ENCODE results near the gene HOXD9. TPM values are rescaled to one million over a fixed set of nuclear protein-coding genes. Genes with fewer than 3 reads are reported as not detected.

The HOXD9 gene
- total and polyA plus RNA-seq, 4 experiments from 2014 or later = not detected

DNA sequence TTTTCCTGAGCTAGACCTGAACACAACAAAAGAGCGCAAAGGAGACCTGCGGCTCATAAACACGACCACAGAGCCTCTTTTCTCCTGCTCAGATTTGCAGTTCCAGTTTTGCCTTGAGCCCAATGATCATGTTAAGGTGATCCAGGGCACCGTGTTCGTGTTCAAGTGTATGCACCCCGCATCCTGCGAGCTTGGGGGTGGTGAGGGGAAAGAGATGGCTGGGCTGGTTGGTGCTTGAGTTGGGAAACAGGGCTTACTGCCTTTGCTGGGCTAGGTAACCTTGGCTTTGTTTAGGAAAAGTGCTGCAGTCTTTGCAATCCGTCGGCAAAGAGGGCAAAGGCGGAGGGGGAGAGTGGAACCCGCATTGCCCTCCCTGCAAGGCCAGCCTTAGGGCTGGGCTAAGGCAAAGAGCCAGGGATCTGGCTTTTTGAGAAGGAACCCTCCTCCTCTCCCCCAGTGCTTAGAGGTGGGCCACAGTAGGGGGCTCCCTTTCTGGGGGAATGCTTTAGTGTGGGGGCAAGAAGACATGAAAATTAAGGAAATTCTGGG is 4.6 kb upstream of the HOXD9 start:
- H3K27me3 ChIP-seq (ENCODE audit: insufficient read depth, low read length) = peaks cover 73% of the 10 kb centered on the region
- DNase-seq = no peak
- H3K27ac Mint-ChIP-seq = peak overlapping the region in 3 of 7 donors; percentile 15 to 81 (median 59)
- H3K27me3 Mint-ChIP-seq = peaks cover 66 to 71% of the 10 kb centered on the region in 2 donors
- ChIA-PET CTCF (ENCODE audit: partially characterized antibody) (interaction anchor here (0.6 kb wide), 1 partner anchor 326 kb away, joined by 6 read pairs; no protein-coding TSS in a partner anchor), POLR2A (ENCODE audit: partially characterized antibody) (no interaction called here)
- H3K36me3 Mint-ChIP-seq = peaks cover 0 to 4% of the 10 kb centered on the region in 2 donors
- no peak overlapping the region for H3K4me3 ChIP-seq (ENCODE audit: low read length in 2 of 2)
- H3K9me3 Mint-ChIP-seq = peaks cover 2 to 33% (median 16%) of the 10 kb centered on the region in 8 donors
- H3K36me3 ChIP-seq (ENCODE audit: insufficient read depth, low read length) = no peaks in the 10 kb centered on the region
- peaks cover 4 to 19% (median 8%) of the 10 kb centered on the region in 4 donors for H3K4me1 Mint-ChIP-seq
- peaks cover 15% of the 10 kb centered on the region for H3K4me1 ChIP-seq (ENCODE audit: insufficient read depth, low read length)
- H3K4me3 Mint-ChIP-seq = peak overlapping the region in 1 of 8 donors; percentile 59
- H3K9me3 ChIP-seq (ENCODE audit: control insufficient read depth in 1 of 2, low read length in 2 of 2) = no peaks in the 10 kb centered on the region
- H3K27ac ChIP-seq (ENCODE audit: low read depth, low read length) = no peak overlapping the region
- intact Hi-C loops (cut with micrococcal nuclease) = no loop called here

DNA sequence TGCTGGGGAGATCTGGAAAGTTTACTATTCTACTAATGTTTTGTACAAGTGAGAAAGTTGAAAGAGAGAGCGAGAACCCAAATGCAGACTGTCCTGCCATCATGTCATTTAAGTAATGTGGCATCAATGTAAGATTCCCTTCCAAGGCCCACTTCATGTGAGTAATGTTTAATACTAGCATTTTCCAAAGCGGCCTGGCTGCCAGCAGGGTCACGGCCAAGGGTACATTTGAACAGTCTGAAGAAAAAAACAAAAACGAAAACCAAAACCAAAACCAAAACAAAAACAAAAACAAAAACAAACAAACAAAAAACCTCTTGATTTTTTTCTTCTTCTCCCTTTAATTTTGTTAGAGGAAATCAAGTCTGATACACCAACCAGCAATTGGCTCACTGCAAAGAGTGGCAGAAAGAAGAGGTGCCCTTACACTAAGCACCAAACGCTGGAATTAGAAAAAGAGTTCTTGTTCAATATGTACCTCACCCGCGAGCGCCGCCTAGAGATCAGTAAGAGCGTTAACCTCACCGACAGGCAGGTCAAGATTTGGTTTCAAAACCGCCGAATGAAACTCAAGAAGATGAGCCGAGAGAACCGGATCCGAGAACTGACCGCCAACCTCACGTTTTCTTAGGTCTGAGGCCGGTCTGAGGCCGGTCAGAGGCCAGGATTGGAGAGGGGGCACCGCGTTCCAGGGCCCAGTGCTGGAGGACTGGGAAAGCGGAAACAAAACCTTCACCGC is 3.7 kb upstream of the HOXD9 start:
- no peak for DNase-seq
- H3K27me3 Mint-ChIP-seq = peaks cover 66 to 67% of the 10 kb centered on the region in 2 donors
- Histone ChIP-seq H3K36me3 (ENCODE audit: insufficient read depth, low read length) (no peaks in the 10 kb centered on the region), H3K4me1 (ENCODE audit: insufficient read depth, low read length) (peaks cover 19% of the 10 kb centered on the region), H3K27me3 (ENCODE audit: insufficient read depth, low read length) (peaks cover 69% of the 10 kb centered on the region), H3K27ac (ENCODE audit: low read depth, low read length) (no peak overlapping the region), H3K4me3 (ENCODE audit: low read length in 2 of 2) (no peak overlapping the region), H3K9me3 (ENCODE audit: control insufficient read depth in 1 of 2, low read length in 2 of 2) (no peaks in the 10 kb centered on the region)
- POLR2A ChIA-PET (ENCODE audit: partially characterized antibody) = no interaction called here
- peaks cover 0 to 4% of the 10 kb centered on the region in 2 donors for H3K36me3 Mint-ChIP-seq
- H3K27ac Mint-ChIP-seq = peak overlapping the region in 3 of 7 donors; percentile 61 to 81 (median 76)
- peaks cover 4 to 24% (median 10%) of the 10 kb centered on the region in 4 donors for H3K4me1 Mint-ChIP-seq
- intact Hi-C loops (cut with micrococcal nuclease) = no loop called here
- H3K4me3 Mint-ChIP-seq = peak overlapping the region in 6 of 8 donors; percentile 25 to 72 (median 51)
- peaks cover 2 to 33% (median 16%) of the 10 kb centered on the region in 8 donors for H3K9me3 Mint-ChIP-seq
- CTCF ChIA-PET (ENCODE audit: partially characterized antibody) = no interaction called here

DNA sequence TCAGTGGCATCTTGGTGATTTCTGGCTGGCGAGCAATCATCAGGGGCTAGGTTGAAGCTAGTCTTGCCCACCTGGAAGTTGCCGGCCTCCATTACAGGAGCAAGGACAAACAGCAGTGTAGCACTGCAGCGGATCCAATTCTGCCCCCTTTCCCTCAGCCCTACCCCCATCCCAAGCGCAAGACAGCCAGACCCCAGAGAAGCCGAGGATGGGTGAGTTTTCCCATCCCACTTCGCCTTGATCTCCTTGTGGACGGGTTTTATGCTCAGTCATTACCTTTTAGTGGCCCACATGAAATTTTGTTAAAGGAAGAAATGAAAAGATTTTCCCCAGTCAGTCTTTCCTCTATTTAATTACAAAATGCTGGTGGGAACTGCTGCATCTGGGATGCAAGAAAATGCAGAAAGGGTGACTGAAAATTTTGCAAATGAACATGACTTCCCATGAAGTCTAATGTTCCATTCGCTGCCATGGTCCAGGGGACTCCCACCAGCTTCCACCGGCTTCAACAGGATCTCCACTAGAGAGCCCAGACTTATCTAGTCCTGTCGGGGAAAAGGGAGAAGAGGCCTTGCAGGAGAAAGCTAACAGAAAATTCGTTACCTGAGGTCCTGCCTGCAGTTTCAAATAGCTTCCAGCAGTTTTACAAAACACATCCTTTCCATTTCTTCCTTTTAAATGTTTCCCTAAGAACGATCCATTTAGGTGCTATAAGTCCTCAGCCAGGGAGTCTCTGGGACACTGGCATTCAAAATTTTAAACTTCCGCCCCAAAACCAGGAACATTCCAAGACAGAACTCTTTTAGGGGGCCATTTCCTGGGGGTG is 1.9 kb upstream of the HOXD9 start:
- Histone ChIP-seq H3K27me3 (ENCODE audit: insufficient read depth, low read length) (peaks cover 80% of the 10 kb centered on the region), H3K4me1 (ENCODE audit: insufficient read depth, low read length) (peaks cover 19% of the 10 kb centered on the region), H3K36me3 (ENCODE audit: insufficient read depth, low read length) (no peaks in the 10 kb centered on the region), H3K9me3 (ENCODE audit: control insufficient read depth in 1 of 2, low read length in 2 of 2) (no peaks in the 10 kb centered on the region), H3K27ac (ENCODE audit: low read depth, low read length) (no peak overlapping the region), H3K4me3 (ENCODE audit: low read length in 2 of 2) (no peak overlapping the region)
- intact Hi-C loops (cut with micrococcal nuclease) = no loop called here
- POLR2A ChIA-PET (ENCODE audit: partially characterized antibody) = interaction anchor here (1.8 kb wide), 1 partner anchor 10 kb away, joined by 4 read pairs; no protein-coding TSS in a partner anchor
- Mint-ChIP-seq H3K27me3 (peaks cover 69 to 72% of the 10 kb centered on the region in 2 donors), H3K36me3 (peaks cover 0 to 6% of the 10 kb centered on the region in 2 donors), H3K9me3 (peaks cover 2 to 33% (median 17%) of the 10 kb centered on the region in 8 donors), H3K4me1 (peaks cover 4 to 26% (median 12%) of the 10 kb centered on the region in 4 donors), H3K27ac (peak overlapping the region in 2 of 7 donors; percentile 35 to 81), H3K4me3 (peak overlapping the region in 3 of 8 donors; percentile 17 to 43 (median 26))
- CTCF ChIA-PET (ENCODE audit: partially characterized antibody) = interaction anchor here (0.6 to 1.8 kb wide), 5 partner anchors 10 to 1028 kb away, joined by 3 to 6 read pairs (median 3); no protein-coding TSS in a partner anchor
- DNase-seq = no peak

DNA sequence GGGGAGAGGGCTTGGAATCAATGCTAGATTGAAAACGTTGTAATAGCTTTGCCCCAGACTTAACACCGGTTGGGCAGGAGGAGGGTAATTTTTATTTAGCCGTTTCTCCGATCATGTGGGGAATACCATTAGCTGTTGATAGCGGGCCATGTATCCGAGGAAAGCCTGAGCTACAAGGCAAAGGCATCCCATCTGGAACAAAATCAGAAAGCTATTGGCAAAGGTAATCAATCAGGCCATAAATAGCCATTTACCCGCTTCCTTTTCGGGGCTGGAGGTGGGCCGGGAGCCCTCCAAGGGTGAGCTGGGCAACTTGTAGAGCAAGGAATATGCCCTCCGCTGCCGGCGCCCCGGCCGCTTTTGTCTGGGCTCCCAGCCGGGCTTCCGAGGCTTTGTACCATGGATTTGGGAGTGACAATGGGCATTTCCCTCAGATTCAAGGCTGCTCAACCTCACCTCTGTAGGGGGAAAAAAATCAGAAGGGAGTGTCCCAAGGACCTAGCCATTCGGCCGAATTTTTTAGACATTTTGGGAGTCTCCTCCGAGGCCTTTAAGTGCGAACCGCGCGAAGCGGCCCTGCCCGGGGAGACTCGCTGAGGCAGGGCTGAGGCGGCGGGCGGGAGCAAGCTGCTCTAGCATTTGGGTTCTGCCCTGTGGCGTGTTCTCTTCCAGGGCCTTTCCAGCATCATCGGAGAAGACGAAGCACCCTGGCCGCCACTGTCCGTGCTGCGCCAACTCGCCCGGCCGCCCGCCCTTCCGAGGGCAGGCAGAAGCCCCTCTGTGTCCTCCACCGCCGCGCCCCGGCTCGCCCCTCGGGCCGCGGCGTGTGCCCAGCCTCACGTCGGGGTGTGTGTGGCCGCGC is 1.1 kb upstream of the HOXD9 start:
- H3K27ac ChIP-seq (ENCODE audit: low read depth, low read length) = no peak overlapping the region
- no peak overlapping the region for H3K4me3 ChIP-seq (ENCODE audit: low read length in 2 of 2)
- ChIA-PET POLR2A (ENCODE audit: partially characterized antibody) (interaction anchor here (1.8 kb wide), 1 partner anchor 11 kb away, joined by 4 read pairs; no protein-coding TSS in a partner anchor), CTCF (ENCODE audit: partially characterized antibody) (interaction anchor here (0.7 to 1.8 kb wide), 3 partner anchors 334 to 1027 kb away, joined by 3 to 6 read pairs (median 3); no protein-coding TSS in a partner anchor)
- peak overlapping the region in 4 of 7 donors; percentile 13 to 81 (median 35) for H3K27ac Mint-ChIP-seq
- peaks cover 0 to 6% of the 10 kb centered on the region in 2 donors for H3K36me3 Mint-ChIP-seq
- intact Hi-C loops (cut with micrococcal nuclease) = no loop called here
- peaks cover 82% of the 10 kb centered on the region for H3K27me3 ChIP-seq (ENCODE audit: insufficient read depth, low read length)
- peaks cover 19% of the 10 kb centered on the region for H3K4me1 ChIP-seq (ENCODE audit: insufficient read depth, low read length)
- H3K4me3 Mint-ChIP-seq = peak overlapping the region in 3 of 8 donors; percentile 31 to 43 (median 38)
- peaks cover 4 to 26% (median 12%) of the 10 kb centered on the region in 4 donors for H3K4me1 Mint-ChIP-seq
- H3K27me3 Mint-ChIP-seq = peaks cover 72% of the 10 kb centered on the region in 2 donors
- peaks cover 2 to 33% (median 16%) of the 10 kb centered on the region in 8 donors for H3K9me3 Mint-ChIP-seq
- H3K36me3 ChIP-seq (ENCODE audit: insufficient read depth, low read length) = no peaks in the 10 kb centered on the region
- DNase-seq = no peak
- no peaks in the 10 kb centered on the region for H3K9me3 ChIP-seq (ENCODE audit: control insufficient read depth in 1 of 2, low read length in 2 of 2)

DNA sequence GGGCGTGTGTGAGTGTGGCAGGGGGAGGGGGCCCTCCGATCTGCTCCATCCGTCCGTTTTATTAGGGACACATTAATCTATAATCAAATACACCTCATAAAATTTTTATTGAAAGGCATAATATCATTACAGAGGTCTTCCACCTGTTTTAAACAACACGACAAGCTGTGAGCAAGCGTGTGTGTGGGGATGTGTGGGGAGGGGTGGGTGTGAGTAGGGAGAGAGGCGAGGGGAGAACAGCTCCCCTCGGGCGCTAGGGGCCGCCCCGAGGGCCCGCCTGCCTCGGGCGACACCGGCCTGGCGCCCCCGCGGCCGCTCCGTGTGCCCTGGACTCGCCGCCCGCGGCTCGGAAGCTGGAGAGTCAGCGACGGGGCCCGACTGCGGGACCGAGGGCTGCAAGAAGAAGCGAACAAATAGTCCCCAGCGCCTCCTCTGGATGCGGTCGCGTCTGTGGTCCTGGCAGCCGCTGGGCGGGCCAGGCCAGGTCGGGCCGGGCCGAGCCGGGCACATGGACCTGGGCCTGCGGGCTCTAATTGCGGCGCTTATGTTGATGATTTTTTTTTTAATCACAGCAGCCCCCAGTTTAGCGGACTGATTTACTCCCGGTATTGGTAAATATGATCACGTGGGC is 352 bp upstream of the HOXD9 start:
- H3K4me1 Mint-ChIP-seq = peaks cover 2 to 30% (median 12%) of the 10 kb centered on the region in 4 donors
- H3K36me3 Mint-ChIP-seq = peaks cover 0 to 6% of the 10 kb centered on the region in 2 donors
- Histone ChIP-seq H3K4me1 (ENCODE audit: insufficient read depth, low read length) (peaks cover 19% of the 10 kb centered on the region), H3K27me3 (ENCODE audit: insufficient read depth, low read length) (peaks cover 82% of the 10 kb centered on the region), H3K36me3 (ENCODE audit: insufficient read depth, low read length) (no peaks in the 10 kb centered on the region), H3K27ac (ENCODE audit: low read depth, low read length) (no peak overlapping the region), H3K9me3 (ENCODE audit: control insufficient read depth in 1 of 2, low read length in 2 of 2) (no peaks in the 10 kb centered on the region), H3K4me3 (ENCODE audit: low read length in 2 of 2) (no peak overlapping the region)
- H3K27ac Mint-ChIP-seq = peak overlapping the region in 1 of 7 donors; percentile 75
- ChIA-PET CTCF (ENCODE audit: partially characterized antibody) (interaction anchor here (0.7 kb wide), 1 partner anchor 432 kb away, joined by 3 read pairs; no protein-coding TSS in a partner anchor), POLR2A (ENCODE audit: partially characterized antibody) (no interaction called here)
- peaks cover 70 to 71% of the 10 kb centered on the region in 2 donors for H3K27me3 Mint-ChIP-seq
- intact Hi-C loops (cut with micrococcal nuclease) = no loop called here
- no peak for DNase-seq
- H3K9me3 Mint-ChIP-seq = peaks cover 2 to 26% (median 10%) of the 10 kb centered on the region in 8 donors
- H3K4me3 Mint-ChIP-seq = peak overlapping the region; percentile 33 to 81 (median 64)
